NAMALWA (cell line): ENCODE results near the gene TCEA2.

Experiments used
- DNase-seq: peaks from one replicate; pipeline ENCODE4 v3.0.0-alpha.2; 2015; ENCODE audit warnings: low spot score

The TCEA2 gene

GRCh38 chr20:64062596-64063388 lies at the start of gene TCEA2:
TSS of gene TCEA2 (plus strand) at chr20:64063198. CDS start at chr20:64063313, 115 bp downstream.
- peak; percentile 93 for DNase-seq

GRCh38 chr20:64015635-64016034 lies 47.4 kb upstream of the TCEA2 start:
- no peak for DNase-seq

- no peak for DNase-seq
These were observed 41.6 kb upstream of the TCEA2 start for GRCh38 chr20:64021124-64021975.

GRCh38 chr20:64022671-64023360 lies 40.2 kb upstream of the TCEA2 start:
- no peak for DNase-seq

GRCh38 chr20:64023361-64024140 lies 39.4 kb upstream of the TCEA2 start:
- no peak for DNase-seq

- no peak for DNase-seq
These were observed 38.6 kb upstream of the TCEA2 start for GRCh38 chr20:64024141-64024990.

GRCh38 chr20:64025101-64025825 lies 37.7 kb upstream of the TCEA2 start:
- DNase-seq, result no peak

- DNase-seq, result no peak
These were observed 37.1 kb upstream of the TCEA2 start for GRCh38 chr20:64025826-64026412.

- no peak for DNase-seq
These were observed 34.9 kb upstream of the TCEA2 start for GRCh38 chr20:64027981-64028685.

- no peak for DNase-seq
These were observed 33.5 kb upstream of the TCEA2 start for GRCh38 chr20:64029293-64030117.

- no peak for DNase-seq
These were observed 32.4 kb upstream of the TCEA2 start for GRCh38 chr20:64030371-64031134.

- no peak for DNase-seq
These were observed 31.1 kb upstream of the TCEA2 start for GRCh38 chr20:64031822-64032314.

- DNase-seq, result no peak
These were observed 30.0 kb upstream of the TCEA2 start for GRCh38 chr20:64032706-64033624.

GRCh38 chr20:64033981-64034493 lies 29.0 kb upstream of the TCEA2 start:
- no peak for DNase-seq

- no peak for DNase-seq
These were observed 27.7 kb upstream of the TCEA2 start for GRCh38 chr20:64035066-64035932.
